H1 (cell line): Measurements from ENCODE around the gene DARS1. TPM values are rescaled to one million over a fixed set of nuclear protein-coding genes. Genes with fewer than 3 reads are reported as not detected.

Experiments
- RAD21 ChIP-seq, 2 experiments: IDR thresholded peaks in 1 of 2; conservative IDR thresholded peaks in 1 of 2; 2 replicates each; pipeline ENCODE4 v1.6.1; 2011; ENCODE audit warnings: low read depth in 2 of 2, low read length in 2 of 2, improper control_type of control experiment in 1 of 2, inconsistent platforms in 1 of 2, mild to moderate bottlenecking in 1 of 2, moderate library complexity in 1 of 2
- YY1 ChIP-seq: IDR thresholded peaks from 2 replicates; pipeline ENCODE4 v1.6.1; 2011; ENCODE audit warnings: low read depth, mild to moderate bottlenecking, low read length
- polyA plus RNA-seq, 7 experiments: library from polyadenylated mRNA; depleted of rRNA in 3 of 7; stranded (reverse) in 5 of 7; unstranded in 2 of 7; fragments of >200 nt in 5 of 7; fragments of 200-250 nt in 2 of 7; gene quantifications; 1 replicate in 5 of 7; 2 replicates in 1 of 7; 4 replicates in 1 of 7; pipeline versions ENCODE4 v1.2.1 to v1.2.3, GENCODE V29; 2011 to 2013; ENCODE audit warnings: missing spikeins in 2 of 7, mixed read lengths in 2 of 7
- total RNA-seq: library from RNA; stranded (reverse); fragmentation: NEBNext Ultra II Directional; extraction: Animal tissue kit (Norgen Biotek cat#: 25700); gene quantifications from 2 replicates; pipeline ENCODE4 v1.2.1, GENCODE V29; 2021
- TF ChIP-seq, protein P1 (sequence below): fragments of 300-600 bp; sonication (generic); IDR thresholded peaks from 2 replicates; pipeline ENCODE4 v1.7.1; 2012; ENCODE audit warnings: low read length, moderate library complexity, mild to moderate bottlenecking, inconsistent platforms; ENCODE audit not compliant: insufficient replicate concordance
- TF ChIP-seq, protein P2 (sequence below), 3 experiments: IDR thresholded peaks; 1 replicate in 2 of 3; 2 replicates in 1 of 3; pipeline versions ENCODE4 v1.5.1 to v1.6.1; 2011; ENCODE audit warnings: low read length in 3 of 3, mild to moderate bottlenecking in 3 of 3, inconsistent platforms in 2 of 3, low read depth in 1 of 3, moderate library complexity in 1 of 3; ENCODE audit not compliant: insufficient read depth in 1 of 3; ENCODE audit errors: control extremely low read depth in 1 of 3

Gene DARS1
- total and polyA plus RNA-seq, 2 of the 8 experiments (the other 6 are each of a cell fraction or from before 2014, with no cell fraction given): 61.7 to 85.9 TPM

DNA sequence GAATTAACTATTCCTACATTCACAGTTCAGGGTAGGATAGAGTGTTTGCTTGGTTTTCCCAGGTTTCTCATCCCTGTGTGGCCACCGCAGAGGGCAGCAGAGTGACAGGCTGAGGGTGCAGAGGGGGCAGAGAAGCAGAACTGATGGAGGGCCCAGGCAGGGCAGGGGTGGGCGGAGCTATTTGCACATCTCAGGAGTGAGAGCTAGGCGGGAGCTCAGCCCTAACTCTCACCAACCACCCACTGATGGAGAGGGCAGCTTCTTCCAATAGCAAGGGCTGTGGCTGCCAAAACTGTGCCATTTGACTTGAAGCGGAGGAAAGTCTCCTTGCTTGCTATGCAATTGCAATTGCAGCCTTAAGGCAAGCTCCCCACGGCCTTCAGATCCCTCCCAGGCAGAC is 12.0 kb upstream of the DARS1 start (continued):
- TF ChIP-seq, protein P1, sequence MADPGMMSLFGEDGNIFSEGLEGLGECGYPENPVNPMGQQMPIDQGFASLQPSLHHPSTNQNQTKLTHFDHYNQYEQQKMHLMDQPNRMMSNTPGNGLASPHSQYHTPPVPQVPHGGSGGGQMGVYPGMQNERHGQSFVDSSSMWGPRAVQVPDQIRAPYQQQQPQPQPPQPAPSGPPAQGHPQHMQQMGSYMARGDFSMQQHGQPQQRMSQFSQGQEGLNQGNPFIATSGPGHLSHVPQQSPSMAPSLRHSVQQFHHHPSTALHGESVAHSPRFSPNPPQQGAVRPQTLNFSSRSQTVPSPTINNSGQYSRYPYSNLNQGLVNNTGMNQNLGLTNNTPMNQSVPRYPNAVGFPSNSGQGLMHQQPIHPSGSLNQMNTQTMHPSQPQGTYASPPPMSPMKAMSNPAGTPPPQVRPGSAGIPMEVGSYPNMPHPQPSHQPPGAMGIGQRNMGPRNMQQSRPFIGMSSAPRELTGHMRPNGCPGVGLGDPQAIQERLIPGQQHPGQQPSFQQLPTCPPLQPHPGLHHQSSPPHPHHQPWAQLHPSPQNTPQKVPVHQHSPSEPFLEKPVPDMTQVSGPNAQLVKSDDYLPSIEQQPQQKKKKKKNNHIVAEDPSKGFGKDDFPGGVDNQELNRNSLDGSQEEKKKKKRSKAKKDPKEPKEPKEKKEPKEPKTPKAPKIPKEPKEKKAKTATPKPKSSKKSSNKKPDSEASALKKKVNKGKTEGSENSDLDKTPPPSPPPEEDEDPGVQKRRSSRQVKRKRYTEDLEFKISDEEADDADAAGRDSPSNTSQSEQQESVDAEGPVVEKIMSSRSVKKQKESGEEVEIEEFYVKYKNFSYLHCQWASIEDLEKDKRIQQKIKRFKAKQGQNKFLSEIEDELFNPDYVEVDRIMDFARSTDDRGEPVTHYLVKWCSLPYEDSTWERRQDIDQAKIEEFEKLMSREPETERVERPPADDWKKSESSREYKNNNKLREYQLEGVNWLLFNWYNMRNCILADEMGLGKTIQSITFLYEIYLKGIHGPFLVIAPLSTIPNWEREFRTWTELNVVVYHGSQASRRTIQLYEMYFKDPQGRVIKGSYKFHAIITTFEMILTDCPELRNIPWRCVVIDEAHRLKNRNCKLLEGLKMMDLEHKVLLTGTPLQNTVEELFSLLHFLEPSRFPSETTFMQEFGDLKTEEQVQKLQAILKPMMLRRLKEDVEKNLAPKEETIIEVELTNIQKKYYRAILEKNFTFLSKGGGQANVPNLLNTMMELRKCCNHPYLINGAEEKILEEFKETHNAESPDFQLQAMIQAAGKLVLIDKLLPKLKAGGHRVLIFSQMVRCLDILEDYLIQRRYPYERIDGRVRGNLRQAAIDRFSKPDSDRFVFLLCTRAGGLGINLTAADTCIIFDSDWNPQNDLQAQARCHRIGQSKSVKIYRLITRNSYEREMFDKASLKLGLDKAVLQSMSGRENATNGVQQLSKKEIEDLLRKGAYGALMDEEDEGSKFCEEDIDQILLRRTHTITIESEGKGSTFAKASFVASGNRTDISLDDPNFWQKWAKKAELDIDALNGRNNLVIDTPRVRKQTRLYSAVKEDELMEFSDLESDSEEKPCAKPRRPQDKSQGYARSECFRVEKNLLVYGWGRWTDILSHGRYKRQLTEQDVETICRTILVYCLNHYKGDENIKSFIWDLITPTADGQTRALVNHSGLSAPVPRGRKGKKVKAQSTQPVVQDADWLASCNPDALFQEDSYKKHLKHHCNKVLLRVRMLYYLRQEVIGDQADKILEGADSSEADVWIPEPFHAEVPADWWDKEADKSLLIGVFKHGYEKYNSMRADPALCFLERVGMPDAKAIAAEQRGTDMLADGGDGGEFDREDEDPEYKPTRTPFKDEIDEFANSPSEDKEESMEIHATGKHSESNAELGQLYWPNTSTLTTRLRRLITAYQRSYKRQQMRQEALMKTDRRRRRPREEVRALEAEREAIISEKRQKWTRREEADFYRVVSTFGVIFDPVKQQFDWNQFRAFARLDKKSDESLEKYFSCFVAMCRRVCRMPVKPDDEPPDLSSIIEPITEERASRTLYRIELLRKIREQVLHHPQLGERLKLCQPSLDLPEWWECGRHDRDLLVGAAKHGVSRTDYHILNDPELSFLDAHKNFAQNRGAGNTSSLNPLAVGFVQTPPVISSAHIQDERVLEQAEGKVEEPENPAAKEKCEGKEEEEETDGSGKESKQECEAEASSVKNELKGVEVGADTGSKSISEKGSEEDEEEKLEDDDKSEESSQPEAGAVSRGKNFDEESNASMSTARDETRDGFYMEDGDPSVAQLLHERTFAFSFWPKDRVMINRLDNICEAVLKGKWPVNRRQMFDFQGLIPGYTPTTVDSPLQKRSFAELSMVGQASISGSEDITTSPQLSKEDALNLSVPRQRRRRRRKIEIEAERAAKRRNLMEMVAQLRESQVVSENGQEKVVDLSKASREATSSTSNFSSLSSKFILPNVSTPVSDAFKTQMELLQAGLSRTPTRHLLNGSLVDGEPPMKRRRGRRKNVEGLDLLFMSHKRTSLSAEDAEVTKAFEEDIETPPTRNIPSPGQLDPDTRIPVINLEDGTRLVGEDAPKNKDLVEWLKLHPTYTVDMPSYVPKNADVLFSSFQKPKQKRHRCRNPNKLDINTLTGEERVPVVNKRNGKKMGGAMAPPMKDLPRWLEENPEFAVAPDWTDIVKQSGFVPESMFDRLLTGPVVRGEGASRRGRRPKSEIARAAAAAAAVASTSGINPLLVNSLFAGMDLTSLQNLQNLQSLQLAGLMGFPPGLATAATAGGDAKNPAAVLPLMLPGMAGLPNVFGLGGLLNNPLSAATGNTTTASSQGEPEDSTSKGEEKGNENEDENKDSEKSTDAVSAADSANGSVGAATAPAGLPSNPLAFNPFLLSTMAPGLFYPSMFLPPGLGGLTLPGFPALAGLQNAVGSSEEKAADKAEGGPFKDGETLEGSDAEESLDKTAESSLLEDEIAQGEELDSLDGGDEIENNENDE: no peak
- TF ChIP-seq, protein P2, sequence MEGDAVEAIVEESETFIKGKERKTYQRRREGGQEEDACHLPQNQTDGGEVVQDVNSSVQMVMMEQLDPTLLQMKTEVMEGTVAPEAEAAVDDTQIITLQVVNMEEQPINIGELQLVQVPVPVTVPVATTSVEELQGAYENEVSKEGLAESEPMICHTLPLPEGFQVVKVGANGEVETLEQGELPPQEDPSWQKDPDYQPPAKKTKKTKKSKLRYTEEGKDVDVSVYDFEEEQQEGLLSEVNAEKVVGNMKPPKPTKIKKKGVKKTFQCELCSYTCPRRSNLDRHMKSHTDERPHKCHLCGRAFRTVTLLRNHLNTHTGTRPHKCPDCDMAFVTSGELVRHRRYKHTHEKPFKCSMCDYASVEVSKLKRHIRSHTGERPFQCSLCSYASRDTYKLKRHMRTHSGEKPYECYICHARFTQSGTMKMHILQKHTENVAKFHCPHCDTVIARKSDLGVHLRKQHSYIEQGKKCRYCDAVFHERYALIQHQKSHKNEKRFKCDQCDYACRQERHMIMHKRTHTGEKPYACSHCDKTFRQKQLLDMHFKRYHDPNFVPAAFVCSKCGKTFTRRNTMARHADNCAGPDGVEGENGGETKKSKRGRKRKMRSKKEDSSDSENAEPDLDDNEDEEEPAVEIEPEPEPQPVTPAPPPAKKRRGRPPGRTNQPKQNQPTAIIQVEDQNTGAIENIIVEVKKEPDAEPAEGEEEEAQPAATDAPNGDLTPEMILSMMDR (IDR thresholded peaks at IDR 0.05; ENCODE audit: control extremely low read depth in 1 of 3, insufficient read depth in 1 of 3, low read depth in 1 of 3, low read length in 3 of 3): peak; percentile 76 to 83 (median 77)
- TF ChIP-seq RAD21 (IDR thresholded peaks at IDR 0.05 in 1 of 2, conservative IDR thresholded peaks at IDR 0.05 in 1 of 2; ENCODE audit: low read depth in 2 of 2, low read length in 2 of 2): peak; percentile 90 to 94
- TF ChIP-seq YY1: peak; percentile 37; the same call in 1 of the 2 replicates
